GM18508 (cell line): Measurements from ENCODE around the gene ST3GAL4.

Source experiments
- ATAC-seq: cut with Tn5 transposase; IDR thresholded peaks from one replicate; pipeline ENCODE4 v1.9.1; 2021; ENCODE audit warnings: moderate number of reproducible peaks; ENCODE audit not compliant: insufficient read depth, unreplicated experiment

Gene ST3GAL4

DNA sequence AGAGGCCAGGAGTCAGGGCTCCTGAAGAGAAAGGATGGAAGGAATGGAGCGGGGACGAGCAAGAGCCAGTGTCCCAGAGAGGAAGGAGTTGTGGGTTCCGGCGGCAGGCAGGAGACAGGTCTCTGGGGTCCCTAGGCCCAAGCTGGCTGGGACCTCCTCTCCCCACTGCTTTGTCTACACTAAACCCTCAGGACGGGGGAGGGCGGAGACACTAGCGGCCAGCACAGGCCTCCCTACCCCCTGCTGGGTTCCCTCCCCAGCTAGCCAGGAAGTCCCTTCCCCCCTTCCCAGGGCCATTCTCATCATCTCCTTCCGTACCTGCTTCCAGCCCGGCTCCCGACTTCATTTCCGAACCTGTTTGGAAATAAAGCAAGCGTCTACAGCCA, 79.5 kb downstream of the ST3GAL4 start:
- no peak for ATAC-seq

DNA sequence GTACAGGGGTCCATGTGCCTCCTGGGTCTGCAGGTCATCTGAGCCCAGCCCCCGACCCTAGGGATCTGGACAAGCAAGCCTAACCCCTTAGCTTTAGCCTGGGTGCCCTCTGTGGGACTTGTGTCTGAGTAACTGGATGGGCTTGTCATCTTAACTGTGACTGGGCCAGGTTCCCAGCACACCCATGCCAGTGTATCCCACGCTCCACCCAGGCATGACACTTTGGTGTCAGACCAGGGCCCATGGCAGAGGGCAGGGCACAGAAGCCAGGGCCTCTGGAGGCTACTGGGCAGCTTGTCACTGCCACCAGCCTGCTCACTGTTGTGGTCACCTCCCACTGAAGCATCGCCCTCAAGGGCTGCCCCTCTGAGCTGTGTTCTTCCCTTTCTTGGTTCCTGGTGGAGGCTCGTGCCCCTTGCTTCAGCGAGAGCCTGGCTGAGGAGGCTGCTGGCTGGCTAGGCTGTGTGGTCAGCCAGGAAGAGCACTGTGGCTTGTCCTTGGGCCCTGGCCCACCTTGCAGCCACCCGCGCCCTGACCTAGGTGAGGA, 80.8 kb downstream of the ST3GAL4 start:
- no peak for ATAC-seq

GRCh38 chr11:126437731-126438130, 82.2 kb downstream of the ST3GAL4 start:
- ATAC-seq = no peak

DNA sequence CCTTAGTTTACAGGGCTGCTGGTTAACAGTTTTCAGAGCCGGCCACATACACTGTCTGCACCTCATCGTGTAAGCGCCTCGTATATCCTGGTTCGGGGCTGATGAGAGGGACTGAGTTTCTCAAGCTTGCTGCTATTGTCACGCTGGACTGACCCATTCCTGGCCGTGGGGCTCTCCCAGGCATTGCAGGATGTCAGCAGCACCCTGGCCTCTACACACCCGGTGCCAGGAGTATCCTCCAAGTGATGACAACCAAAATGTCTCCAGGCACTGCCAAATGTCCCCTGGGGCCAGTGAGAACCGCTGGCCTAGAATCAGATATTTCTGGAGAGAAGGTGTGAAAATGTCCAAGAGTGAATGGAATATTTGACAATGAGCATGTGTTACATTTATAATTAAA, 82.8 kb downstream of the ST3GAL4 start:
- no peak for ATAC-seq

GRCh38 chr11:126438691-126439090, 83.2 kb downstream of the ST3GAL4 start:
- ATAC-seq = no peak

DNA sequence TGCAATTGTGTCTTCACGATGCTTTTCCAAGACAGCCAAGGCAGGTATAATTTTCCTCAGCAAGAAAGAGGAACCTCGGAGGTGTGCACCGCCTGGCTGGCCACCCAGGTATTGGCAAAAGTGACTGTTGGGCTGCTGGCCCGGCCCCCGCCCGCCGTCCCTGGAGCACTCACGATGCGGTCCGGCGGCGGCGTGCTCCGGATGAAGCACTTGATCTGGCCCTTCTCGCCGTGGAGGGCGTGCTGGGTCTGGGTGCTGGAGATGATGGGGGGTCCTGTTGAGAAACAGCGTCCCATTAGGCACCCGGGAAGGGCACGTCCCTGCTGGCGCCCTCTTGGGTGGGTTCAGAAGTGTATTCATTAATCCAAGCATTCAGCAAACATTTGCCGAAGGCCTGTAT, 84.8 kb downstream of the ST3GAL4 start:
- no peak for ATAC-seq

DNA sequence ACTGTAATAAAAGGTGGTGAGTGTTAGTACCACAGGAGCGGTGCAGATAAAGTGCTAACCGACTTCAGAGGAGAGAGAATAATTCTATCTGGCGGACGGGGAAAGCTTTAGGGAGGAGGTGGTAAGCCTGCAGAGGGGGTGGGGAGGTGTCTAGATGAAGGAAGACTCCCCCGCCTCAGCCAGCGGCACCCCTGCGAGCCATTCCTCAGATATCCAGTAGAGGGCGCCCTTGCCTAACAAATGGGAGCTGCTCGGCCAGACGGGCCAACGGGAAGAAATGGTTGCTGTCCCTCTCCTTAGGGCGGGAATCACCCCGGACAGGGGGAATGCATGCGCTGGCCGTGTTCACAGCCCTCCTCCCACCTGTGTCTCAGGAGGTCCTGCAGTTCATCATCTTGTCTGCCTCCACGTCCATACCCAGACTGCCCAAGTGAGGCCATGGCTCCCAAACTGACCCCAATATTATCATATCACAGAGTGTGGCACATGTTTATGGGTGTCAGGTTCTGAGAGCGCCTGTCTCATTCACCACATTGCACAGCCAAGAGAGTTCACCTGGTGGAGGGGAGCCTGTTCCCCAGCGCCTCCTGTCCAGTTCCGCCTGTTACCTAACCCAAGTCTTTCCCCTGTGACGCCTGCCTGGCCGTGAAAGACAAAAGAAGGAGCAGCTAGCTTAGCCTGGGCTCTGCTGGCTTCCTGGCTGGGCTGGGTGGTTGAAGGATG, 85.5 kb downstream of the ST3GAL4 start:
- ATAC-seq = no peak

GRCh38 chr11:126443120-126443519, 87.6 kb downstream of the ST3GAL4 start:
- ATAC-seq = no peak

DNA sequence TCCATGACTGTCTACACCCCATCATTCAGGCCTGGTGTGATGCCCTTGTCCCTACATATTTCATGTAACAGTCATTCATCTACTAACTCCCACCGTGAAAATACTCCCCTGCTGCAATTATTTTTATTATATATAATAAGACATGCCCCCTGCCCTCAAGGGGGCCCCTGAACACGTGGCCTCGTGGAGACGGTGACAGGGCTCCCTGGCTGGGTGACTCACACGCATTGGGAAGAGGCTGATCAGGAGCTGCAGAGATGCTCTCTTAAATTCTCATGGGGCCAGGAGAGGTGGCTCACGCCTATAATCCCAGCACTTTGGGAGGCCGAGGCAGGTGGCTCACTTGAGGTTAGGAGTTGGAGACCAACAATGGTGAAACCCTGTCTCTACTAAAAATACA, 88.6 kb downstream of the ST3GAL4 start:
- ATAC-seq = no peak

- ATAC-seq = no peak
Measured at GRCh38 chr11:126446581-126446980, 91.1 kb downstream of the ST3GAL4 start.

- no peak for ATAC-seq
Measured at GRCh38 chr11:126450198-126450597, 94.7 kb downstream of the ST3GAL4 start.

- ATAC-seq = no peak
Measured at GRCh38 chr11:126450806-126451205, 95.3 kb downstream of the ST3GAL4 start.

DNA sequence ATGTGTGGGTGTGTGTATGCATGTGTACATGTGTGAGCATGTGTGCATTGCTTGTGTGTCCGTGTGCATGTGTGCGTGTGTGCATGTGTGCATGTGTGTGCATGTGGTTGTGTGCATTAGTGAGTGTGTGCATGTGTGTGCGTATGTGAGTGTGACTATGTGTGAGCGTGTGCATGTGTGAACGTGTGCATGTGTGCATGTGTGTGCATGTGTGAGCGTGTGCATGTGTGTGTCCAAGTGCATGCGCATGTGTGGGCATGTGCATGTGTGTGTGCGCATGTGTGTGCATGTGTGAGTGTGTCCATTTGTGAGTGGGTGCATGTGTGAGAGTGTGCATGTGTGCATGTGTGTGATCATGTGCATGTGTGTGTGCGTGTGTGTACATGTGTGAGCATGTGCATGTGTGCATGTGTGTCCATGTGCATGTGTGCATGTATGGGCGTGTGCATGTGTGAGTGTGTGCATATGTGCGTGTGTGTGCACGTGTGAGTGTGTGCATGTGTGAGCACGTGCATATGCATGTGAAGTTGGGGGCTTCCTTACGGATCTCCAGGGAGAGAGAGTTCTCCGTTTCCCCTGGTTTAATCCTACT, 95.8 kb downstream of the ST3GAL4 start:
- ATAC-seq = no peak

DNA sequence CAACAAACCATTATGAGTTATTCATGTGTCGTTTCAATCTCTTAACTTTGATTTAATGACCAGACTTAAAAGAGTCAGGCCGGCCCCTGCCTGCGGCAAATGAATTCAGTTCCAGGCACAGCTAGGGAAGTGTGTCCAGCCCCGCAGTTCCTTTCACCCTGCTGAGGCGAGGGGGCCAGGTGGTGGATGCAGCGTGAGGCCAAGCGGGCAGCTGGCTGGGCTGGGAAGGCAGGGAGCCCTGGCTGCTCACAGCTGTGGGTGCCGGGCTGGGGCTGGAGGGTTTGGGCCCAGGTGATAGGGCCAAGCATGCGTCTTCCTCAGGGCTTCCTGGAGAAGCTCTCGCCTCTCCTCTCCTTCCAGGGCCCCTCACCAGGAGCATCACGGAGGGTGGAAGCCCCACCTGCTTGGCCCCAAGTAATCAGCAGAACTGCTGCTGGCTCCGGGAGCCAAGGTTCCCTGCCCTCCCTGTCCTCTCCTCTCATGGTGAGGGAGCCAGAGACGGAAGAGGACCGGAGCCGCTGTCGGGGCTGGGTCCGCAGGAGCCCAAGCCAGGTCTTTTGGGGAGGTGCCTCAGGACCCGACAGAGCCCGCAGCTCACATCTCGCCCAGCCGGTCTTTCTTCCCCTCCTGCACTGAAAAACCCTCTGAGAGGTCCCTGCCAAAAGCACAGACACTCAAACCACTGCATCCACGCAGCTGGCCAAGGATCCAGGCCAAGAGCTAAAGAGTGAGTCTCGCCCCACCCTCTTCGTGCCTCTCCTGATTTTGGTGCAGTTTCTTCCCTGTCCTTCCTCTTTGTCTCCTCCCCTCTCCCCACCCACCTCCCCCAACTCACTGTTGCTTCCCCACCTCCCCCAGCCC, 97.0 kb downstream of the ST3GAL4 start:
- no peak for ATAC-seq

- no peak for ATAC-seq
Measured at GRCh38 chr11:126456089-126456488, 100.6 kb downstream of the ST3GAL4 start.

DNA sequence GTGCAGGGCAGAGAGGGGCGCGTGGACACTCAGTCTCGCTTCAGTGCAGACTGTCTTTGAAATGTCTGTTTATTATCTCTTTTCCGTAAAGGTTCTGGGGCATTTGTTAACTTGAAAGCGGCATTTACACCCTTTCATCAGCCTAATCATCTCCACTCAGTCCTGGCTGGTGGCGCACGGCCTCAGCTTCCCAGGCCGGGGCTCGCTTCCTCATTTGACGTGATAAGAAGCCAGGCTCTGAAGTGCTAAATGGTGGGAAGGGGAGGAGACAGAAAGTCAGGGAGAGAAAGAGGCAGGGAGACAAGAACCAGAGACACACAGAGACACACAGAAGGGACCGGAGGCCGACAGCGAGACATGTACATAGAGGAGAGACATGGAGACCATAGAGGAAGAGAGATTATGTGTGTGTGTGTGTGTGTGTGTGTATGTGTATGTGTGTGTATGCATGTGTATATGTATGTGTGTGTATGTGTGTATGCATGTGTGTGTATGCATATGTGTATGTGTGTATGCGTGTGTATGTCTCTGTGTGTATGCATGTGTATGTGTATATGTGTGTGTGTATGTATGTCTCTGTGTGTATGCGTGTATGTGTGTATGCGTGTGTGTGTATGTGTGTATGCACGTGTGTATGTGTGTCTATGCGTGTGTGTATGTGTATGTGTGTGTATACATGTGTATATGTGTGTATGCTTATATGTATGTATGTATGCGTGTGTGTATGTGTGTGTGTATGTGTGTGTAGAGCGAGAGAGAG, 101.5 kb downstream of the ST3GAL4 start:
- ATAC-seq = no peak

DNA sequence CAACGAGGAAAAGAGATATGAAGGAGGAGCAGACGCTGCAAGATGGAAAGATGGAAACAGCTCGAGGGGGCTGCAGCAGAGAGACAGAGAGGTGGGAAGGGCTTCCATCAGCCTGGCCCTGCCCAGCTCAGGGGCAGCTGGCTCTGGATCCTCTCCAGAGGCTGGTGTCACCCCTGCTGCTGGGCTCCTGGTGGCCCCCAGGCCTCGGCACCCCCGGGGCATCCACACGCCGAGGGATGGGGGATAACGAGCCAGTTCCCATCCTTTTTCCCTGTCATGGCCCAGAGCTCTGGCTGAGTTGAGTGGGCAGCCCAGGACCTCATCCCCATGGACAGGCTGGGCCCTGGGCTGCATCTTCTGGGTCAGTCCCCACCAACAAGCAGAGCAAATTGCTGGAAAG, 102.3 kb downstream of the ST3GAL4 start:
- no peak for ATAC-seq

DNA sequence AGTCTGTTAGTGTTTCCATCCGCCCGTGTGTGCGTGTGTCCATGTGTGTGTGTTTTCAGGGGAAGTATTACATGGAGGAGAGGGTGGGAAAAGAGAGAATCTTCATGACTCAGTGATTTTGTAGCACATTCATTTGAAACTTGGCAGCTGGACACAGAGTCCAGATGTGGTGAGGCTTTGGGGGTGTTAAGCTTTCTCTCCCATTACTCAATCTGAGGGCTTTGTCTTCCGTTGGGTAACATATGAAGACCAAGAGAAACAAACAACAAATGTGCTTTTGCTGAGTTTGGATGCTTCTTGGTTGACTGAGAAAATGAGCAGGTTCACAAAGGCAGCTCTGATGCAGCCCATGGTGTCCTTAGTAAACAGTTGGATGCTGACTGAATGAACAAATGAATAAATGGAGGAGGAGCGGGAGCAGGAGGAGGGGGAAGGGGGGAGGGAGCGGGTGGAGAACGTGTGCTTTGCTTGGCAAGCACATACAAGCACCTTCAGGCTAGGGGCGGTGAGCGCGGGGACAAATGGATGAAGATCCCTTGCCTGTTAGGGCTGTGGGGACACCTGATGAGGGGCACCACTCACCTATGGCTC, 104.3 kb downstream of the ST3GAL4 start:
- no peak for ATAC-seq

GRCh38 chr11:126460417-126461095, 105.1 kb downstream of the ST3GAL4 start:
- no peak for ATAC-seq

DNA sequence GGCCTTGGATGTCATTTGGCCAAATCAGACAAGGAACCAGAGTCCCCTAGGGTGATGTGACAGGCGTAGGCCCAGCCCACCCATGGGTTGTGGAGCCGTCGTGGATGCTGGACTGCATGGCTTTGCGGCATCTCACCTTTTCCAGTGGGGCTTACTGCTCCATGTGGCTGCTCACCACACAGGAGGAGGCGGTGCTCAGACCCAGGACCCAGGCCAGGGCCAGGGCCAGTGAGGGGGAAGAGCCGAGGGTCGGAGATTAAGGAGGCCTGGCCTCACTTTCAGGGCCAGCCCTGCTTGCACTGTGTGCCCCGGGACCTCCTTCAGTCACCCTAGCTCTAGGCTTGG, 105.6 kb downstream of the ST3GAL4 start:
- no peak for ATAC-seq
